SK-N-SH treated with all-trans-retinoic acid at 6 μM for 48 hours (cell line): ENCODE measurements around the gene SEMA4D.

Experiments used
- ATAC-seq: fragments of 200-7000 bp; cut with Tn5 transposase; 3 replicates; pipeline ENCODE4 v1.9.1; 2020; ENCODE audit warnings: mild to moderate bottlenecking, moderate library complexity
- ARNTL ChIP-seq: fragments of 450-650 bp; formaldehyde crosslinking; IDR thresholded peaks from 2 replicates; pipeline ENCODE4 v1.5.0; 2020; ENCODE audit warnings: low read depth, mild to moderate bottlenecking, moderate library complexity, borderline replicate concordance
- BACH2 ChIP-seq: fragments of 250-450 bp; sonication (Bioruptor Pico); IDR thresholded peaks from 2 replicates; pipeline ENCODE4 v1.9.0; 2021; ENCODE audit warnings: mild to moderate bottlenecking, borderline replicate concordance
- CSDC2 ChIP-seq: fragments of 250-450 bp; sonication (Bioruptor Pico); IDR thresholded peaks from 2 replicates; pipeline ENCODE4 v1.5.0; 2020; ENCODE audit warnings: mild to moderate bottlenecking, moderate library complexity
- CSRNP3 ChIP-seq: fragments of 250-450 bp; sonication (Bioruptor Pico); IDR thresholded peaks from 2 replicates; pipeline ENCODE4 v1.5.1; 2021; ENCODE audit warnings: mild to moderate bottlenecking, moderate library complexity
- ESRRG ChIP-seq: fragments of 250-450 bp; sonication (Bioruptor Pico); IDR thresholded peaks from 2 replicates; pipeline ENCODE4 v1.6.1; 2021; ENCODE audit warnings: mild to moderate bottlenecking
- GLIS3 ChIP-seq: fragments of 250-450 bp; sonication (Bioruptor Pico); IDR thresholded peaks from 2 replicates; pipeline ENCODE4 v1.5.0; 2020; ENCODE audit warnings: mild to moderate bottlenecking, moderate library complexity
- ISL1 ChIP-seq: fragments of 250-450 bp; sonication (Bioruptor Pico); IDR thresholded peaks from 2 replicates; pipeline ENCODE4 v2.1.2; 2022; ENCODE audit warnings: mild to moderate bottlenecking, moderate library complexity
- OSR1 ChIP-seq: fragments of 250-450 bp; sonication (Bioruptor Pico); IDR thresholded peaks from 2 replicates; pipeline ENCODE4 v1.8.0; 2022; ENCODE audit warnings: moderate library complexity, mild to moderate bottlenecking, inconsistent platforms
- SNAI2 ChIP-seq: fragments of 250-450 bp; sonication (Bioruptor Pico); IDR thresholded peaks from 2 replicates; pipeline ENCODE4 v1.5.0; 2020; ENCODE audit warnings: mild to moderate bottlenecking, moderate library complexity
- TCF4 ChIP-seq: fragments of 250-450 bp; sonication (Bioruptor Pico); IDR thresholded peaks from 2 replicates; pipeline ENCODE4 v1.8.0; 2021; ENCODE audit warnings: mild to moderate bottlenecking, moderate library complexity, borderline replicate concordance
- TOX ChIP-seq: fragments of 250-450 bp; sonication (Bioruptor Pico); IDR thresholded peaks from 2 replicates; pipeline ENCODE4 v1.8.0; 2021; ENCODE audit warnings: mild to moderate bottlenecking, moderate library complexity, borderline replicate concordance
- ZC3H10 ChIP-seq: fragments of 250-450 bp; sonication (Bioruptor Pico); IDR thresholded peaks from 2 replicates; pipeline ENCODE4 v1.5.1; 2021; ENCODE audit warnings: mild to moderate bottlenecking, moderate library complexity
- ZFP3 ChIP-seq: fragments of 250-450 bp; sonication (Bioruptor Pico); IDR thresholded peaks from 2 replicates; pipeline ENCODE4 v1.5.0; 2020; ENCODE audit warnings: mild to moderate bottlenecking, moderate library complexity
- ZFP30 ChIP-seq: fragments of 450-650 bp; formaldehyde crosslinking; IDR thresholded peaks from 2 replicates; pipeline ENCODE4 v1.5.0; 2022; ENCODE audit warnings: mild to moderate bottlenecking, moderate library complexity
- ZNF565 ChIP-seq: fragments of 450-650 bp; formaldehyde crosslinking; conservative IDR thresholded peaks from 2 replicates; pipeline ENCODE4 v1.5.0; 2020; ENCODE audit warnings: low read depth, mild to moderate bottlenecking, moderate library complexity
- ZNF70 ChIP-seq: fragments of 450-650 bp; formaldehyde crosslinking; IDR thresholded peaks from 2 replicates; pipeline ENCODE4 v1.5.0; 2020; ENCODE audit warnings: mild to moderate bottlenecking, moderate library complexity
- ZNF8 ChIP-seq: fragments of 450-650 bp; formaldehyde crosslinking; IDR thresholded peaks from 2 replicates; pipeline ENCODE4 v1.5.0; 2020; ENCODE audit warnings: mild to moderate bottlenecking, moderate library complexity
- TF ChIP-seq, protein P1 (sequence below): fragments of 250-450 bp; sonication (Bioruptor Pico); IDR thresholded peaks from 2 replicates; pipeline ENCODE4 v1.5.1; 2020; ENCODE audit warnings: low read depth, mild to moderate bottlenecking, moderate library complexity
- TF ChIP-seq, protein P2 (sequence below): fragments of 250-450 bp; sonication (Bioruptor Pico); IDR thresholded peaks from 2 replicates; pipeline ENCODE4 v1.8.0; 2021; ENCODE audit warnings: low read depth, mild to moderate bottlenecking, moderate library complexity, borderline replicate concordance
- TF ChIP-seq, protein P3 (sequence below): fragments of 250-450 bp; sonication (Bioruptor Pico); IDR thresholded peaks from 2 replicates; pipeline ENCODE4 v1.8.0; 2020; ENCODE audit warnings: mild to moderate bottlenecking, moderate library complexity, borderline replicate concordance
- TF ChIP-seq, protein P4 (sequence below): fragments of 250-450 bp; sonication (Bioruptor Pico); IDR thresholded peaks from 2 replicates; pipeline ENCODE4 v1.5.0; 2020; ENCODE audit warnings: mild to moderate bottlenecking, moderate library complexity

The SEMA4D gene

DNA sequence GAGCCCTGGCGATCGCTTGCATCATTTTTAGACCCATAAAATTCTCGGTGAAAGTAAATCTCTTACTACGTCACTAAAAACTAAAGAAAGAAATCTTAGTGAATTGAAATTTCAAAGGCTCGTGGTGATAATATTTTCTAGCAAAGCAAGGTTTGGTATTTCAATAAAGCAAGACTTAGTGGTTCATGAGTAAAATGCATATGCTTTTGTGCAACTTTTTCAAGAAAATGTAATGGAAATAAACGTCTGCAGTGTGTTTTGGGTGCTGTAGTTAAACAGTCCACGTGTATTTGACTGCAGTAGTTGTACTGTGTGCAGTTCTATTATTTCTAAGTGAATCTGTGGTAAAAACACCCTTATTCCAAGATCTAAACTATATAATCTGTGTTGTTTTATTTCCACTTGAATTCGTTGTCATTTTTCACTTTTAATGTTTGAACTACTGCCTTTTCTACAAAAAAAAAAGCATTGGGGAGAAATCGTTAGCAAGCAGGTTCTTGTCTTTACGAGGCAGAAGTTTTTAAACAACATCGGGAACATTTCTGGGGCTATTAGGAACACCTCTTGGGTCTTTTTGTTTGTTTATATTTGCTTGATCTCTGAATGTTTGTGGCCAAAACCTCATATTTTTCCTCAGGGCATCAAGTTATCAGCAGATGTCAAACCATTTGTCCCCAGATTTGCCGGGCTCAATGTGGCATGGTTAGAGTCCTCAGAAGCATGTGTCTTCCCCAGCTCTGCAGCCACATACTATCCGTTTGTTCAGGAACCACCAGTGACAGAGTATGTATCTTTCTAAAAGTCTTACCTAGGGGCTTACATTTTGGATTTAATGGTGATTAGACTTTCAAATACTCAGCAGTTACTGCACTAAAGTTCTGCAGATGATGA lies 178.7 kb downstream of the SEMA4D start:
- peak; percentile 20 for ATAC-seq
- no peak for TF ChIP-seq ZNF70 (CRISPR knock-in tag)
- TF ChIP-seq TOX (CRISPR knock-in tag): no peak
- no peak for TF ChIP-seq CSRNP3 (CRISPR knock-in tag)
- TF ChIP-seq, protein P1, sequence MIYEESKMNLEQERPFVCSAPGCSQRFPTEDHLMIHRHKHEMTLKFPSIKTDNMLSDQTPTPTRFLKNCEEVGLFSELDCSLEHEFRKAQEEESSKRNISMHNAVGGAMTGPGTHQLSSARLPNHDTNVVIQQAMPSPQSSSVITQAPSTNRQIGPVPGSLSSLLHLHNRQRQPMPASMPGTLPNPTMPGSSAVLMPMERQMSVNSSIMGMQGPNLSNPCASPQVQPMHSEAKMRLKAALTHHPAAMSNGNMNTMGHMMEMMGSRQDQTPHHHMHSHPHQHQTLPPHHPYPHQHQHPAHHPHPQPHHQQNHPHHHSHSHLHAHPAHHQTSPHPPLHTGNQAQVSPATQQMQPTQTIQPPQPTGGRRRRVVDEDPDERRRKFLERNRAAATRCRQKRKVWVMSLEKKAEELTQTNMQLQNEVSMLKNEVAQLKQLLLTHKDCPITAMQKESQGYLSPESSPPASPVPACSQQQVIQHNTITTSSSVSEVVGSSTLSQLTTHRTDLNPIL (CRISPR knock-in tag): no peak
- TF ChIP-seq TCF4 (CRISPR knock-in tag): no peak
- TF ChIP-seq OSR1 (CRISPR knock-in tag): no peak
- TF ChIP-seq CSDC2 (CRISPR knock-in tag): no peak
- no peak for TF ChIP-seq ARNTL (CRISPR knock-in tag)
- no peak for TF ChIP-seq ZNF565
- TF ChIP-seq ZC3H10: no peak
- TF ChIP-seq, protein P2, sequence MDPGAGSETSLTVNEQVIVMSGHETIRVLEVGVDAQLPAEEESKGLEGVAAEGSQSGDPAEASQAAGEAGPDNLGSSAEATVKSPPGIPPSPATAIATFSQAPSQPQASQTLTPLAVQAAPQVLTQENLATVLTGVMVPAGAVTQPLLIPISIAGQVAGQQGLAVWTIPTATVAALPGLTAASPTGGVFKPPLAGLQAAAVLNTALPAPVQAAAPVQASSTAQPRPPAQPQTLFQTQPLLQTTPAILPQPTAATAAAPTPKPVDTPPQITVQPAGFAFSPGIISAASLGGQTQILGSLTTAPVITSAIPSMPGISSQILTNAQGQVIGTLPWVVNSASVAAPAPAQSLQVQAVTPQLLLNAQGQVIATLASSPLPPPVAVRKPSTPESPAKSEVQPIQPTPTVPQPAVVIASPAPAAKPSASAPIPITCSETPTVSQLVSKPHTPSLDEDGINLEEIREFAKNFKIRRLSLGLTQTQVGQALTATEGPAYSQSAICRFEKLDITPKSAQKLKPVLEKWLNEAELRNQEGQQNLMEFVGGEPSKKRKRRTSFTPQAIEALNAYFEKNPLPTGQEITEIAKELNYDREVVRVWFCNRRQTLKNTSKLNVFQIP (CRISPR knock-in tag): no peak
- no peak for TF ChIP-seq ZFP30
- no peak for TF ChIP-seq GLIS3 (CRISPR knock-in tag)
- TF ChIP-seq ESRRG: no peak

- TF ChIP-seq, protein P3, sequence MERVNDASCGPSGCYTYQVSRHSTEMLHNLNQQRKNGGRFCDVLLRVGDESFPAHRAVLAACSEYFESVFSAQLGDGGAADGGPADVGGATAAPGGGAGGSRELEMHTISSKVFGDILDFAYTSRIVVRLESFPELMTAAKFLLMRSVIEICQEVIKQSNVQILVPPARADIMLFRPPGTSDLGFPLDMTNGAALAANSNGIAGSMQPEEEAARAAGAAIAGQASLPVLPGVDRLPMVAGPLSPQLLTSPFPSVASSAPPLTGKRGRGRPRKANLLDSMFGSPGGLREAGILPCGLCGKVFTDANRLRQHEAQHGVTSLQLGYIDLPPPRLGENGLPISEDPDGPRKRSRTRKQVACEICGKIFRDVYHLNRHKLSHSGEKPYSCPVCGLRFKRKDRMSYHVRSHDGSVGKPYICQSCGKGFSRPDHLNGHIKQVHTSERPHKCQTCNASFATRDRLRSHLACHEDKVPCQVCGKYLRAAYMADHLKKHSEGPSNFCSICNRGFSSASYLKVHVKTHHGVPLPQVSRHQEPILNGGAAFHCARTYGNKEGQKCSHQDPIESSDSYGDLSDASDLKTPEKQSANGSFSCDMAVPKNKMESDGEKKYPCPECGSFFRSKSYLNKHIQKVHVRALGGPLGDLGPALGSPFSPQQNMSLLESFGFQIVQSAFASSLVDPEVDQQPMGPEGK (CRISPR knock-in tag): 0 out of 2 replicates have a peak, but pooled peaks have one; percentile 43
- TF ChIP-seq, protein P1 (CRISPR knock-in tag): 0 out of 2 replicates have a peak, but pooled peaks have one; percentile 40
- TF ChIP-seq ZFP3 (CRISPR knock-in tag) (peak; percentile 56), ZNF565 (peak; percentile 61; the same call in 1 of the 2 replicates), BACH2 (CRISPR knock-in tag) (no peak), ISL1 (0 out of 2 replicates have a peak, but pooled peaks have one; percentile 21), ARNTL (CRISPR knock-in tag) (0 out of 2 replicates have a peak, but pooled peaks have one; percentile 17), CSDC2 (CRISPR knock-in tag) (peak; percentile 90; the same call in 1 of the 2 replicates), CSRNP3 (CRISPR knock-in tag) (no peak), SNAI2 (CRISPR knock-in tag) (no peak), GLIS3 (CRISPR knock-in tag) (0 out of 2 replicates have a peak, but pooled peaks have one; percentile 57), ZNF8 (CRISPR knock-in tag) (no peak; the same call in 1 of the 2 replicates)
- TF ChIP-seq, protein P4, sequence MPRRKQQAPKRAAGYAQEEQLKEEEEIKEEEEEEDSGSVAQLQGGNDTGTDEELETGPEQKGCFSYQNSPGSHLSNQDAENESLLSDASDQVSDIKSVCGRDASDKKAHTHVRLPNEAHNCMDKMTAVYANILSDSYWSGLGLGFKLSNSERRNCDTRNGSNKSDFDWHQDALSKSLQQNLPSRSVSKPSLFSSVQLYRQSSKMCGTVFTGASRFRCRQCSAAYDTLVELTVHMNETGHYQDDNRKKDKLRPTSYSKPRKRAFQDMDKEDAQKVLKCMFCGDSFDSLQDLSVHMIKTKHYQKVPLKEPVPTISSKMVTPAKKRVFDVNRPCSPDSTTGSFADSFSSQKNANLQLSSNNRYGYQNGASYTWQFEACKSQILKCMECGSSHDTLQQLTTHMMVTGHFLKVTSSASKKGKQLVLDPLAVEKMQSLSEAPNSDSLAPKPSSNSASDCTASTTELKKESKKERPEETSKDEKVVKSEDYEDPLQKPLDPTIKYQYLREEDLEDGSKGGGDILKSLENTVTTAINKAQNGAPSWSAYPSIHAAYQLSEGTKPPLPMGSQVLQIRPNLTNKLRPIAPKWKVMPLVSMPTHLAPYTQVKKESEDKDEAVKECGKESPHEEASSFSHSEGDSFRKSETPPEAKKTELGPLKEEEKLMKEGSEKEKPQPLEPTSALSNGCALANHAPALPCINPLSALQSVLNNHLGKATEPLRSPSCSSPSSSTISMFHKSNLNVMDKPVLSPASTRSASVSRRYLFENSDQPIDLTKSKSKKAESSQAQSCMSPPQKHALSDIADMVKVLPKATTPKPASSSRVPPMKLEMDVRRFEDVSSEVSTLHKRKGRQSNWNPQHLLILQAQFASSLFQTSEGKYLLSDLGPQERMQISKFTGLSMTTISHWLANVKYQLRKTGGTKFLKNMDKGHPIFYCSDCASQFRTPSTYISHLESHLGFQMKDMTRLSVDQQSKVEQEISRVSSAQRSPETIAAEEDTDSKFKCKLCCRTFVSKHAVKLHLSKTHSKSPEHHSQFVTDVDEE (CRISPR knock-in tag): peak; percentile 21; the same call in 1 of the 2 replicates
- peak; percentile 94 for ATAC-seq
Measured at GRCh38 chr9:89318123-89319014, 179.5 kb downstream of the SEMA4D start, which contains the start of gene SECISBP2. TSS of gene SECISBP2 (plus strand) at chr9:89318500. CDS start at chr9:89318577, 77 bp downstream.
